HG02938 (cell line): ENCODE data around the gene GNE.
"Not testable (repeated sequence)": the region's sequence is repeated elsewhere in the genome, so short reads cannot be mapped to it uniquely, and the experiment has no call there.

ENCODE experiments used
- ATAC-seq: cut with Tn5 transposase; IDR thresholded peaks from one replicate; pipeline ENCODE4 v1.9.1; 2021; ENCODE audit warnings: mild to moderate bottlenecking, moderate library complexity; ENCODE audit not compliant: unreplicated experiment

GNE gene

GRCh38 chr9:36275060-36275459 is 16.8 kb upstream of the GNE start:
- no peak for ATAC-seq

- ATAC-seq: not testable (repeated sequence)
Observed at GRCh38 chr9:36273354-36273753, 15.1 kb upstream of the GNE start.

GRCh38 chr9:36268007-36268427 is 9.8 kb upstream of the GNE start:
- ATAC-seq: no peak

- ATAC-seq: no peak
Observed at GRCh38 chr9:36264896-36265295, 6.6 kb upstream of the GNE start.

GRCh38 chr9:36263683-36264082 is 5.4 kb upstream of the GNE start:
- no peak for ATAC-seq

GRCh38 chr9:36258996-36259533 is 817 bp upstream of the GNE start:
- no peak for ATAC-seq

- no peak for ATAC-seq
Observed at GRCh38 chr9:36251428-36251827, 6.8 kb downstream of the GNE start.

- ATAC-seq: no peak
Observed at GRCh38 chr9:36250079-36250478, 8.2 kb downstream of the GNE start.

GRCh38 chr9:36249189-36249588 is 9.1 kb downstream of the GNE start:
- no peak for ATAC-seq

GRCh38 chr9:36248061-36248460 is 10.2 kb downstream of the GNE start:
- not testable (repeated sequence) for ATAC-seq

- ATAC-seq: no peak
Observed at GRCh38 chr9:36247356-36247755, 10.9 kb downstream of the GNE start.

- ATAC-seq: no peak
Observed at GRCh38 chr9:36245906-36246305, 12.3 kb downstream of the GNE start.

GRCh38 chr9:36239675-36240074 is 18.6 kb downstream of the GNE start:
- ATAC-seq: not testable (repeated sequence)

- not testable (repeated sequence) for ATAC-seq
Observed at GRCh38 chr9:36239205-36239604, 19.0 kb downstream of the GNE start.

GRCh38 chr9:36237230-36237629 is 21.0 kb downstream of the GNE start:
- no peak for ATAC-seq

- no peak for ATAC-seq
Observed at GRCh38 chr9:36222449-36222848, 35.8 kb downstream of the GNE start.

- ATAC-seq: no peak
Observed at GRCh38 chr9:36221667-36222066, 36.6 kb downstream of the GNE start.

- ATAC-seq: no peak
Observed at GRCh38 chr9:36218411-36218901, 39.8 kb downstream of the GNE start.

GRCh38 chr9:36218011-36218410 is 40.2 kb downstream of the GNE start:
- ATAC-seq: no peak

- ATAC-seq: no peak
Observed at GRCh38 chr9:36217256-36217968, 40.8 kb downstream of the GNE start.

- ATAC-seq: no peak
Observed at GRCh38 chr9:36214571-36214970, 43.7 kb downstream of the GNE start.

GRCh38 chr9:36213989-36214388 is 44.3 kb downstream of the GNE start:
- no peak for ATAC-seq

GRCh38 chr9:36213387-36213786 is 44.9 kb downstream of the GNE start:
- ATAC-seq: no peak
